ENCODE measurements around the gene PIGL. TPM values are rescaled to one million over a fixed set of nuclear protein-coding genes. Genes with fewer than 3 reads are reported as not detected.
"Not testable (repeated sequence)": the region's sequence is repeated elsewhere in the genome, so short reads cannot be mapped to it uniquely, and the experiment has no call there.

The PIGL gene
- polyA plus RNA-seq, 1 experiment: 23.1 TPM

DNA sequence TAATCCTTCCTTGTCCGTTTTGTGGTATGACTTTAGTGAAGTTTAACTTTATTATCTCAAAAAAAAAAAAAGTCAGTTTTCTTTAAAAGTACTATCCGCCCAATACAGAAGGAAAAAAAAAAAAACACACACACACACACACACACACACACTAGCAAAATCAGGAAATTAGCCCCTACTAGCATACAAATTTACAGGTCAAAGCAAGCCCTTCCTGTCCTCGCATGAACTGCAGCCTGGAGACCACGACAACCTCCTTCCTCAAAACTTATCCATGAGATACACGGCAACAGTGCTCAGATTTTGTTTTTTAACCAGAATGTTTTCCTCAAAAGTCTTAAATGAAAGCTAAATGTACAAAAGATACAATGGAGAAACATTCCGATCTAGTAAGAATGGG is 17.9 kb upstream of the PIGL start:
- TF ChIP-seq, protein P1, sequence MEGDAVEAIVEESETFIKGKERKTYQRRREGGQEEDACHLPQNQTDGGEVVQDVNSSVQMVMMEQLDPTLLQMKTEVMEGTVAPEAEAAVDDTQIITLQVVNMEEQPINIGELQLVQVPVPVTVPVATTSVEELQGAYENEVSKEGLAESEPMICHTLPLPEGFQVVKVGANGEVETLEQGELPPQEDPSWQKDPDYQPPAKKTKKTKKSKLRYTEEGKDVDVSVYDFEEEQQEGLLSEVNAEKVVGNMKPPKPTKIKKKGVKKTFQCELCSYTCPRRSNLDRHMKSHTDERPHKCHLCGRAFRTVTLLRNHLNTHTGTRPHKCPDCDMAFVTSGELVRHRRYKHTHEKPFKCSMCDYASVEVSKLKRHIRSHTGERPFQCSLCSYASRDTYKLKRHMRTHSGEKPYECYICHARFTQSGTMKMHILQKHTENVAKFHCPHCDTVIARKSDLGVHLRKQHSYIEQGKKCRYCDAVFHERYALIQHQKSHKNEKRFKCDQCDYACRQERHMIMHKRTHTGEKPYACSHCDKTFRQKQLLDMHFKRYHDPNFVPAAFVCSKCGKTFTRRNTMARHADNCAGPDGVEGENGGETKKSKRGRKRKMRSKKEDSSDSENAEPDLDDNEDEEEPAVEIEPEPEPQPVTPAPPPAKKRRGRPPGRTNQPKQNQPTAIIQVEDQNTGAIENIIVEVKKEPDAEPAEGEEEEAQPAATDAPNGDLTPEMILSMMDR (IDR thresholded peaks at IDR 0.05; ENCODE audit: insufficient read depth, low read depth, low read length): no peak
- ChIA-PET CTCF (interaction anchor here (0.6 kb wide), 1 partner anchor 13 kb away, joined by 3 read pairs; no protein-coding TSS in a partner anchor), POLR2A (no interaction called here)
- H3K36me3 ChIP-seq (ENCODE audit: control insufficient read depth, insufficient read depth, low read length): no peaks in the 10 kb centered on the region
- no peak overlapping the region for H3K4me3 ChIP-seq (ENCODE audit: low read depth, low read length)
- DNase-seq (ENCODE audit: low read depth): no peak
- no peaks in the 10 kb centered on the region for H3K27me3 ChIP-seq (ENCODE audit: control insufficient read depth, insufficient read depth, low read length)

DNA sequence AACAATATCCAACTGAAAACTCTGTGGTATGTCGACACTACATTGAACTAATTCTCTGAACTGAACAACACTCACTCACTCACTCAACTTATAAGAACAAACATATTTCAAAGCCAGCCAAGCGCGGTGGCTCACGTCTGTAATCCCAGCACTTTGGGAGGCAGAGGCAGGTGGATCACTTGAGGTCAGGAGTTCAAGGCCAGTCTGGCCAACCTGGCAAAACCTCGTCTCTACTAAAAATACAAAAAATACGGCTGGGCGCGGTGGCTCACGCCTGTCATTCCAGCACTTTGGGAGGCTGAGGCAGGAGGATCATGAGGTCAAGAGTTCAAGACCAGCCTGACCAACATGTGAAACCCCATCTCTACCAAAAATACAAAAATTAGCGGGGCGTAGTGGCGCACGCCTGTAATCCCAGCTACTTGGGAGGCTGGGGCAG is 15.3 kb upstream of the PIGL start:
- H3K36me3 ChIP-seq (ENCODE audit: control insufficient read depth, insufficient read depth, low read length); POLR2A ChIA-PET; DNase-seq (ENCODE audit: low read depth); H3K27me3 ChIP-seq (ENCODE audit: control insufficient read depth, insufficient read depth, low read length); CTCF ChIA-PET; H3K4me3 ChIP-seq (ENCODE audit: low read depth, low read length): not testable (repeated sequence)

DNA sequence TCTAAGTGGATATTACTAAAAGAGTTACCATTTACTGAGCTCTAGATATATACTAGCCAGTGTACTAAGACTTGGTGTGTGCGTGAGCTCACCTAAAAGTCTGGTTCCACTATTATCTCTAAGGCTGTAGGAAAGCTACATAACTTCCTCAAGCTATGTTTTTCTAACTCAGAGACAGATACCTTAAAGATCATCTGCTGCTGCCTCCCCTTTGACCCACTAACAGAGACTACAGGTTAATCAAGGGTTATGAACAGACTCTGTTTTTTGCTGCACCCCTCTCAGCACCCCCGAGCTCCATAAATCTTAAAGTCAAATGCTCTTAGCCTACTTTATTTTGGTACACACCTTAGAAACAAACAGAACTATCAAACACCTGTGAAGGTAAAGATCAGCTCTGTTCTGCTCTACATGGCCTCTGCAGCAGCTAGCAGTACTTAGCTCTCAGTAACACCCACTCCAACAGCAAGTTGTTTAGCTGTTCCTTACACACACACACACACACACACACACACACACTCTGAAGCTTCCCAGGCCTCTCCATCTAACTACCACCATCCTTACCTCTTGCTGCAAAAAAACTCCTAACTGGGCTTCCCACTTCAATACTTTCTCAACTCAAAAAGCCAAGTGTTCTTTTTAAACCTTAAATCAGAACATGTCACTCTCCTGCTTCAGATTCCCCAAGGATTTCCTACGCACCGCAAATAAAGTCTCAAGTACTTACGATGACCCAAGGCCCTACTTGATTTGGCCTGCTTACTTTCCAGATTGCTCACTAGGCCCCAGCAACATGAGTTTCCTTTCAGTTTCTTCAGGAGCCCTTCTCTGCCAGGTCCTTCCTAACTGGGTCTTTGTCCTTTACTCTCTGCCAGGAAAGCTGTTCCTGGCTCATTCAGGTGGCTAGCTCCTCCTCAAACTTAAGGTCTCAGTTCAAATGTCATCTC is 14.2 kb upstream of the PIGL start:
- CTCF ChIA-PET; H3K36me3 ChIP-seq (ENCODE audit: control insufficient read depth, insufficient read depth, low read length); DNase-seq (ENCODE audit: low read depth); H3K4me3 ChIP-seq (ENCODE audit: low read depth, low read length); POLR2A ChIA-PET; H3K27me3 ChIP-seq (ENCODE audit: control insufficient read depth, insufficient read depth, low read length): not testable (repeated sequence)

GRCh38 chr17:16204763-16205162 is 12.2 kb upstream of the PIGL start:
- CTCF ChIA-PET, POLR2A ChIA-PET: not testable (repeated sequence)

GRCh38 chr17:16211590-16211989 is 5.4 kb upstream of the PIGL start:
- ChIA-PET POLR2A (interaction anchor here (0.6 kb wide), 1 partner anchor 235 kb away, joined by 4 read pairs; no protein-coding TSS in a partner anchor), CTCF (interaction anchor here (0.6 to 1.1 kb wide), 4 partner anchors 13 to 166 kb away, joined by 3 to 4 read pairs (median 3); no protein-coding TSS in a partner anchor)
- no peak overlapping the region for H3K4me3 ChIP-seq (ENCODE audit: low read depth, low read length)
- no peaks in the 10 kb centered on the region for H3K27me3 ChIP-seq (ENCODE audit: control insufficient read depth, insufficient read depth, low read length)
- H3K36me3 ChIP-seq (ENCODE audit: control insufficient read depth, insufficient read depth, low read length): no peaks in the 10 kb centered on the region
- no peak for DNase-seq (ENCODE audit: low read depth)
- TF ChIP-seq, protein P1 (IDR thresholded peaks at IDR 0.05; ENCODE audit: insufficient read depth, low read depth, low read length): no peak

More at GRCh38 chr17:16204763-16205162, 12.2 kb upstream of the PIGL start:
- DNase-seq (ENCODE audit: low read depth); H3K4me3 ChIP-seq (ENCODE audit: low read depth, low read length); H3K36me3 ChIP-seq (ENCODE audit: control insufficient read depth, insufficient read depth, low read length); H3K27me3 ChIP-seq (ENCODE audit: control insufficient read depth, insufficient read depth, low read length): not testable (repeated sequence)

DNA sequence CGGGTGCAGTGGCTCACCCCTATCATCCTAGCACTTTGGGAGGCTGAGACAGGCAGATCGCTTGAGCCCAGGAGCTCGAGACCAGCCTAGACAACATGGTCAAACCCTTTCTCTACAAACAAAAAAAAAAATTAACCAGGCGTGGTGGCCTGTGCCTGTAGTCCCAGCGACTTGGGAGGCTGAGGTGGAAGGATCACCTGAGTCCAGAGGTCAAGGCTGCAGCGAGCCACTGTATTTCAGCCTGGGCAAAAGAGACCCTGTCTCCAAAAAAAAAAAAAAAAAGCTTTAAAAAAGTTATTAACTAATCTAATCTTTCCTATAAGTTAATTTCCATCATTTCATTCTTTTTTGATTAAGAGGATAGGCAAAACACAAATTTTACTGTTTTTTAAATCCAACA is 4.2 kb upstream of the PIGL start:
- DNase-seq (ENCODE audit: low read depth): no peak
- Histone ChIP-seq H3K27me3 (ENCODE audit: control insufficient read depth, insufficient read depth, low read length) (no peaks in the 10 kb centered on the region), H3K36me3 (ENCODE audit: control insufficient read depth, insufficient read depth, low read length) (no peaks in the 10 kb centered on the region), H3K4me3 (ENCODE audit: low read depth, low read length) (no peak overlapping the region)
- CTCF ChIA-PET: no interaction called here
- TF ChIP-seq, protein P1 (IDR thresholded peaks at IDR 0.05; ENCODE audit: insufficient read depth, low read depth, low read length): no peak
- POLR2A ChIA-PET: no interaction called here
